OCI-LY3 (cell line): ENCODE data around the gene GPC3.
A peak's percentile ranks its signal among the peaks of the same experiment; 100 is the strongest.

ENCODE experiments used
- H2AFZ ChIP-seq: fragments of 200-600, 300-600 bp; shearing (Covaris generic); 2 replicates; pipeline ENCODE4 v1.6.0; 2014; ENCODE audit warnings: antibody characterized with exemption, low read depth, low read length
- H3K27ac ChIP-seq: fragments of 200-600, 300-600 bp; sonication (generic); 2 replicates; pipeline ENCODE4 v1.5.1; 2014; ENCODE audit warnings: mild to moderate bottlenecking, low read length, moderate library complexity, mixed read lengths
- H3K27me3 ChIP-seq: fragments of 200-600, 300-600 bp; sonication (generic); 2 replicates; pipeline ENCODE4 v1.6.1; 2014; ENCODE audit warnings: low read depth, low read length, mixed read lengths
- H3K36me3 ChIP-seq: fragments of 200-600, 300-600 bp; sonication (generic); replicated peaks from 2 replicates; pipeline ENCODE3; 2014; ENCODE audit warnings: low read depth, low read length, mixed read lengths
- H3K4me1 ChIP-seq: fragments of 300-600, 200-600 bp; sonication (generic); 2 replicates; pipeline ENCODE4 v1.6.1; 2014; ENCODE audit warnings: low read length, mixed read lengths
- H3K4me2 ChIP-seq: fragments of 200-600, 300-600 bp; sonication (generic); 2 replicates; pipeline ENCODE4 v1.6.1; 2014; ENCODE audit warnings: low read length, mixed read lengths
- H3K4me3 ChIP-seq: fragments of 300-600, 200-600 bp; sonication (generic); 2 replicates; pipeline ENCODE4 v1.5.1; 2014; ENCODE audit warnings: antibody characterized with exemption, mild to moderate bottlenecking, low read length, moderate library complexity
- H3K79me2 ChIP-seq: fragments of 300-600, 200-600 bp; shearing (Covaris generic); 2 replicates; pipeline ENCODE4 v1.6.1; 2014; ENCODE audit warnings: mild to moderate bottlenecking, low read length, mixed read lengths
- H3K9ac ChIP-seq: fragments of 300-600, 200-600 bp; shearing (Covaris generic); 2 replicates; pipeline ENCODE4 v1.6.0; 2014; ENCODE audit warnings: mild to moderate bottlenecking, low read length, moderate library complexity
- H3K9me3 ChIP-seq: fragments of 200-600, 300-600 bp; shearing (Covaris generic); 2 replicates; pipeline ENCODE4 v1.6.1; 2014; ENCODE audit warnings: low read length, mixed read lengths; ENCODE audit not compliant: insufficient read depth
- H4K20me1 ChIP-seq: fragments of 200-600, 300-600 bp; sonication (generic); 2 replicates; pipeline ENCODE4 v1.6.1; 2016; ENCODE audit warnings: low read length, mixed read lengths; ENCODE audit not compliant: insufficient read depth
- EZH2phosphoT487 ChIP-seq: fragments of 200-600 bp; shearing (Covaris generic); IDR thresholded peaks from 2 replicates; pipeline ENCODE4 v1.6.1; 2018; ENCODE audit warnings: antibody characterized with exemption, mixed run types, low read depth
- TF ChIP-seq, protein P1 (sequence below): fragments of 200-600, 300-600 bp; sonication (generic); IDR thresholded peaks from 2 replicates; pipeline ENCODE4 v1.5.1; 2014; ENCODE audit warnings: antibody characterized with exemption, low read length, low read depth

Gene GPC3

GRCh38 chrX:133846311-133846710 lies 139.1 kb downstream of the GPC3 start:
- Histone ChIP-seq H3K27me3 (no peaks in the 10 kb centered on the region), H4K20me1 (no peaks in the 10 kb centered on the region), H3K4me3 (no peak overlapping the region), H3K36me3 (no peaks in the 10 kb centered on the region), H3K4me2 (peak overlapping the region; percentile 26), H3K9me3 (no peaks in the 10 kb centered on the region), H3K9ac (no peak overlapping the region), H3K79me2 (no peaks in the 10 kb centered on the region), H3K27ac (no peak overlapping the region), H3K4me1 (peaks cover 43% of the 10 kb centered on the region), H2AFZ (no peak overlapping the region)
- no peak for TF ChIP-seq EZH2phosphoT487
- TF ChIP-seq, protein P1, sequence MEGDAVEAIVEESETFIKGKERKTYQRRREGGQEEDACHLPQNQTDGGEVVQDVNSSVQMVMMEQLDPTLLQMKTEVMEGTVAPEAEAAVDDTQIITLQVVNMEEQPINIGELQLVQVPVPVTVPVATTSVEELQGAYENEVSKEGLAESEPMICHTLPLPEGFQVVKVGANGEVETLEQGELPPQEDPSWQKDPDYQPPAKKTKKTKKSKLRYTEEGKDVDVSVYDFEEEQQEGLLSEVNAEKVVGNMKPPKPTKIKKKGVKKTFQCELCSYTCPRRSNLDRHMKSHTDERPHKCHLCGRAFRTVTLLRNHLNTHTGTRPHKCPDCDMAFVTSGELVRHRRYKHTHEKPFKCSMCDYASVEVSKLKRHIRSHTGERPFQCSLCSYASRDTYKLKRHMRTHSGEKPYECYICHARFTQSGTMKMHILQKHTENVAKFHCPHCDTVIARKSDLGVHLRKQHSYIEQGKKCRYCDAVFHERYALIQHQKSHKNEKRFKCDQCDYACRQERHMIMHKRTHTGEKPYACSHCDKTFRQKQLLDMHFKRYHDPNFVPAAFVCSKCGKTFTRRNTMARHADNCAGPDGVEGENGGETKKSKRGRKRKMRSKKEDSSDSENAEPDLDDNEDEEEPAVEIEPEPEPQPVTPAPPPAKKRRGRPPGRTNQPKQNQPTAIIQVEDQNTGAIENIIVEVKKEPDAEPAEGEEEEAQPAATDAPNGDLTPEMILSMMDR, result no peak

DNA sequence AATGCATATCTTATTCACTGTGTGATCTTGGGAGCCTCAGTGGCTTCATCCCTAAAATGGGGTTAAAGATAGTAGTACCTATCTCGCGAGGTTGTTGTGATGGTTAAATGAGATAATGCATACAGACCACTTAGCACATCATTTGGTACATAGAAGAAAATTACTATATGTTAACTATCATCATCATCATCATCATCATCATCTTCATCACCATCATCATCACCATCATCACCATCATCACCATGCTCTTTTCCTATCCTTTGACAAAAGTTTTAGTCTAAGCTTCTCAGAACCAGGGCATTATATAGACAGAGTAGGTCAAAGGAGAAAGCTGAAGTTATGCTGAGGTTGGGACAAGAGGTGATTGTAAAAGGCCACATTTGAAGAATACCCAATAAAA lies 145.0 kb downstream of the GPC3 start:
- Histone ChIP-seq H3K9me3 (no peaks in the 10 kb centered on the region), H2AFZ (no peak overlapping the region), H3K4me3 (no peak overlapping the region), H3K36me3 (no peaks in the 10 kb centered on the region), H3K4me2 (peak overlapping the region; percentile 37), H3K27ac (peak overlapping the region; percentile 77), H3K9ac (no peak overlapping the region), H3K79me2 (no peaks in the 10 kb centered on the region), H3K27me3 (no peaks in the 10 kb centered on the region), H3K4me1 (peaks cover 32% of the 10 kb centered on the region), H4K20me1 (no peaks in the 10 kb centered on the region)
- TF ChIP-seq, protein P1, result no peak

DNA sequence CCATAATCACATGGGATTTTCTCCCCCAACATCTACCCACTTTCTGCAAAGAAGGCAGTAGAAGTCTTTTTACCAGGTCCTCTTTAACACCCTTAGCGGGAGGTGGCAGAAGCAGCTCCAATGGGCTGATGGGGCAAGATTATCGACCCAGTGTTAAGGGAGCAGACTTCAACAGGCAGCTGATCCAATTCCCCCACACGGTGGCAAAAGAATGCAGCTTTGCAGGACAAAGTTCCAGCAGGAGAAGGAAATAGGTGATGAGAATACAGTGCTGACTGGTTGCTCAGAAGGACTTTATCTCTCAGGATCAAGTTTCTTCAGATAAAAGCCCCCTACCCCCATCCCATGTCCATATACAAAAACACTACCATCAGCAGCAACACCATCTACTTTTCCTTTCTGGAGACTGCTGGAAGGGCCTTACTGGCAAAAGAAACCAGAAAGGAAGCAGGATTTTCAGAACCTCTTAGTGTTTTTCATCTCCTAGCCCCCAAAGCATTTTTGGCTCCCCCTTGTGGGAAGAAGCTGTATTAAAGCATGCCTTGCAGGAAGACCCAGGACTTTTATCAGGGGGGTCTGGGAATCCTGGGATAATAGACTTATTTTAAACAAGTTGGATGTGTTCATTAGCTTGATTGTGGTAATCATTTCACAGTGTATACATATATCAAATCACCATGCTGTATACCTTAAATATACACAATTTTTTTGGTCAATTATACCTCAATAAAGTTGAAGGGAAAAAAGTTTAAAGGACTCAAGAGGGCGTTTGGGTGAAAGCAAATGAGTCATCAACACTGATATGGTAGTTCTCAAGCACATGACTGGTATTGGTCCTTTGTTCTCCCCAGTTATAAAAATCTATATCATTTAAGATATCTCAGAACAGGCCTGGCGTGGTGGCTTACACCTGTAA lies 146.4 kb downstream of the GPC3 start:
- TF ChIP-seq, protein P1, result peak; percentile 58
- no peak for TF ChIP-seq EZH2phosphoT487
- Histone ChIP-seq H3K4me3 (no peak overlapping the region), H3K4me1 (peaks cover 20% of the 10 kb centered on the region), H4K20me1 (no peaks in the 10 kb centered on the region), H3K36me3 (no peaks in the 10 kb centered on the region), H3K9me3 (no peaks in the 10 kb centered on the region), H3K79me2 (no peaks in the 10 kb centered on the region), H3K27me3 (no peaks in the 10 kb centered on the region), H3K9ac (no peak overlapping the region), H3K4me2 (no peak overlapping the region), H3K27ac (peak overlapping the region; percentile 39; the same call in 1 of the 2 replicates), H2AFZ (no peak overlapping the region)

DNA sequence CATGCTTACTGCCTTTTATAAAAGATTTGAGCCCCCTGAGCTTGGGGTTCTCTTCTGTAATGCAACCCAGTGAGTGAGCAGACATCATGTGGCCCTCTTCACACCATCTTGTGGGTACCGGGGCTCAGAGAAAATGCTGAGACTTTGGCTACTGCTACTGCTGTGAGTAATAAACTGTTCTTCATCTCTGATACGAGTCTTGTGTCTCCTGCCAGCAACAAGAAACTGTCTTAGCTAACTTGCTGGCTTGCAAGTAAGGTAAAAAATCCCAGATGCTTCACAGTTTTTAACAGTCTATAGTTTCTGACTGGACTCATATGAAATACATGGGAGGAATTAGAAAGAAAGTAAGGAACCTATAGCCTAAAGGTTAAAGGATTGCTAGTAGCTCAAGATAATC lies 148.3 kb downstream of the GPC3 start:
- Histone ChIP-seq H3K79me2 (no peaks in the 10 kb centered on the region), H3K4me3 (no peak overlapping the region)
- TF ChIP-seq, protein P1, result no peak
- TF ChIP-seq EZH2phosphoT487, result no peak

More for the DNA sequence above, 148.3 kb downstream of the GPC3 start:
- Histone ChIP-seq H3K27ac (no peak overlapping the region), H2AFZ (no peak overlapping the region), H3K4me2 (no peak overlapping the region), H4K20me1 (no peaks in the 10 kb centered on the region), H3K36me3 (no peaks in the 10 kb centered on the region), H3K9ac (no peak overlapping the region), H3K9me3 (no peaks in the 10 kb centered on the region), H3K27me3 (no peaks in the 10 kb centered on the region), H3K4me1 (peaks cover 20% of the 10 kb centered on the region)
